Astrocyte (in vitro differentiated cells and primary cell): ENCODE results near the gene UTP14A.

Experiments
- EZH2 ChIP-seq: IDR thresholded peaks from 2 replicates; pipeline ENCODE4 v1.6.1; 2012; ENCODE audit warnings: mild to moderate bottlenecking, low read length, inconsistent platforms; ENCODE audit not compliant: insufficient read depth
- TF ChIP-seq, protein P1 (sequence below): IDR thresholded peaks from 2 replicates; pipeline ENCODE4 v1.5.1; 2011; ENCODE audit warnings: low read depth, mild to moderate bottlenecking, inconsistent platforms, low read length, moderate library complexity; ENCODE audit not compliant: insufficient read depth

- TF ChIP-seq EZH2, result no peak
- TF ChIP-seq, protein P1, sequence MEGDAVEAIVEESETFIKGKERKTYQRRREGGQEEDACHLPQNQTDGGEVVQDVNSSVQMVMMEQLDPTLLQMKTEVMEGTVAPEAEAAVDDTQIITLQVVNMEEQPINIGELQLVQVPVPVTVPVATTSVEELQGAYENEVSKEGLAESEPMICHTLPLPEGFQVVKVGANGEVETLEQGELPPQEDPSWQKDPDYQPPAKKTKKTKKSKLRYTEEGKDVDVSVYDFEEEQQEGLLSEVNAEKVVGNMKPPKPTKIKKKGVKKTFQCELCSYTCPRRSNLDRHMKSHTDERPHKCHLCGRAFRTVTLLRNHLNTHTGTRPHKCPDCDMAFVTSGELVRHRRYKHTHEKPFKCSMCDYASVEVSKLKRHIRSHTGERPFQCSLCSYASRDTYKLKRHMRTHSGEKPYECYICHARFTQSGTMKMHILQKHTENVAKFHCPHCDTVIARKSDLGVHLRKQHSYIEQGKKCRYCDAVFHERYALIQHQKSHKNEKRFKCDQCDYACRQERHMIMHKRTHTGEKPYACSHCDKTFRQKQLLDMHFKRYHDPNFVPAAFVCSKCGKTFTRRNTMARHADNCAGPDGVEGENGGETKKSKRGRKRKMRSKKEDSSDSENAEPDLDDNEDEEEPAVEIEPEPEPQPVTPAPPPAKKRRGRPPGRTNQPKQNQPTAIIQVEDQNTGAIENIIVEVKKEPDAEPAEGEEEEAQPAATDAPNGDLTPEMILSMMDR, result no peak
These were observed 32.1 kb downstream of the UTP14A start for GRCh38 chrX:129938081-129938480.
